ENCODE results near the gene ADCYAP1R1. TPM values are rescaled to one million over a fixed set of nuclear protein-coding genes. Genes with fewer than 3 reads are reported as not detected.
A peak's percentile ranks its signal among the peaks of the same experiment; 100 is the strongest.

The ADCYAP1R1 gene
- total RNA-seq, 1 donor from 2014 or later = 2.6 TPM

DNA sequence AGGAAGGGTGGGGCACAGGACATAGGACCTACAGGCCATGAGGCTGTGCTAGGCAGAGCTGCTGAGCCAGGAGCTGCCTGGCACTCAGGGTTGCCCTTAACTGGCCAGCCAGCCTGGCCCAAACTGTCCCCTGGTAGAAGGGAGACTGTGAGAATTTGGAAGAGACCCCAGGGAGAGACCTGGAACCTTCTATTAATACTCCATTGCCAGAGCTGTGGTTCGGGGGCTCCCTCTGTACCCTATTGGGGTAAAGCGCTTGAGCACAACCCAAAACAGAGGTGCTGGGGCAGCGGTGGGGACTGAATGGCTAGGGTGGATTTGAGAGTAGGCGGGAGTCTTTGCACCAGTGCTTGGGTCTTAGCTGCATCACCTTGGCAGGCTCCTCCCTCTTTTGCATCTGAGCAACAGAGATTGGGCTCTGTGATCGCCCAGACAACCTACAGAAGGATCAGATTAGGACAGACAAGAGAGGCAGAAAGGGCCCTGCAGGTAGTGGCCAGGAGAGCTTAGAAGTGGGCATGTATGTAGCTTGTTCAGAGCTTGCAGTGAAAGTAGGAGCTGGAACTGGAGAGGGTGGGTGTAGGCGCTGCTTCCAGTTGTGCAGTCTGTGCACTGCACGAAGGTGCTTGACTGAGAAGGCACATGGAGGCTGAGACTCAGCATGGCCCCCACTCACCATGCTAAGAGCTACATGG lies 53.3 kb downstream of the ADCYAP1R1 start:
- DNase-seq (ENCODE audit: low spot score) = peak; percentile 34

DNA sequence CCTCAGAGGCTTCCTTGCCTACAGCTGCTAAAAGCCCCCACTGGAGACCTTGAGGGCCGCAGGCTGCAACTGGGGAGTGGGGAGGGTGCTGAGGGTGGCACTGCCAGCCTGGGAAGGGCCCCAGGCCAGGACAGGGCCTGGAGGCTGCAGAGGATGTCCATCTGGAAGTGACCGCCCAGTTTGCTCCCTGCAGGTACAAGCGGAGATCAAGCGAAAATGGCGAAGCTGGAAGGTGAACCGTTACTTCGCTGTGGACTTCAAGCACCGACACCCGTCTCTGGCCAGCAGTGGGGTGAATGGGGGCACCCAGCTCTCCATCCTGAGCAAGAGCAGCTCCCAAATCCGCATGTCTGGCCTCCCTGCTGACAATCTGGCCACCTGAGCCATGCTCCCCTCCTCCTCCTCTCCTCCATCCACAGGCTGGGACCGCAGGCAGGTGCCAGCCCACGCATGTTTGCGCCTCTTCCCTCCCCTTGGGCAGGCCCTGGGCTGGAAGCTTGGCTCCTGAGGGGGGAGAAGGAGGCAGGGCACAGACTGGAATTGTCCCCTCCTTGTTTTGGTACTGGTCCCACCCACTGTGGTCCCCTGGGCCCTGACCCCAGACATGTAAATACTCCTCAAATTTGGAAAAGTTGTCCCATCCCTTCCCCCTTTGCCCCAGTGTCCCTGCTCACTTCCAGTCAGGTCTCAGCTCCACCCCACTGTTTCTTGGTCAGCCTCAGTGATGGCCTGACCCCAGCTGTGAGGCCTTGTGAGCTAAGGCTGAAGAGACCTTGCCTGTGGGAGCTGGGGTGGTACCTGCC lies 54.4 kb downstream of the ADCYAP1R1 start:
- peak; percentile 37 for DNase-seq (ENCODE audit: low spot score)

DNA sequence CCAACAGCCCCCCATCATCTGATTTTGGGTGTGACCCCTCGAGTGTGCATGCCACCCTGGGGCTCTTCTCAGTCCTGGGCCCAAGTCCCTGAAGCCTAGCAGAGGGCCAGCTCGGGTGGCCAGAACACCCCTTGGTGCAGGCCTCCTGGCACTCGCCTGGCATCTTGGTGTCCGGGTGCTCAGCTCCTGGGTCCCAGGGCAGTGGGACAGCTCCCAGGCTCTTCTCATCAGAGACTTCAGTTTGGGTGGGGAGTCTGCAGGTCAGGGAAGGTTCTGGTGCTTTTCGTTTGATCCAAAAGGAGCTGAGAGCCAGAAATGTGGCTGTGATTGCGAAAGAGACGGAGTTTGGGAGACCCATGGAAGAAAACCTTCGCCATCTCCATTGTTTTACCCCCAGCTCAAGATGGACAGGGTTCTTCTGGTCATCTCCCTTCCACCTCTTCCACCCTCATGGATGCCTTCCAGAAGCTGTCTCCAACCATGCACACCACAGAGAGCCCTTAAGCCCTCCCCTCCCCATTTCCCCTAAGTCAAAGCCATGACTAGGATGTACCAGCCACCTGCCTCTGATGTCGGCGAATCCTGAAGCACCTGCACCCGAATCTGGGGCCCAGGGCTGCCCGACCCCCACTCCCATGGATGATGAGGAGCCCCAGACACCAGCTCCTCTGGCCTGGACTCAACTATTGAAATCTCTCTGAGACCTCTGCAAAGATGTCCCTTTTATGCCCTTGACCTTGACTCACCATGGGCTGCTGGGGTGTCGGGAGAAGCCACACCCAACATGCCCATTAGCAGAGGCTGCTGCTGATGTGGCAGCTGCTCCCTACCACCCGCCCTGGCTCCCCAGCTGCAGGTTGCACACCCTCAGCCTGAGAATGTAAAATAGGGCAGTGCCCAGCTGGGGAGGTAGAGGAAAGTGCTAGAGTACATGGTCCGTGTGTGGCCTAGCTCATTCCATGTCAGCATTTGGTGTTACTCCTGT lies 55.3 kb downstream of the ADCYAP1R1 start:
- DNase-seq (ENCODE audit: low spot score) = peak; percentile 29

DNA sequence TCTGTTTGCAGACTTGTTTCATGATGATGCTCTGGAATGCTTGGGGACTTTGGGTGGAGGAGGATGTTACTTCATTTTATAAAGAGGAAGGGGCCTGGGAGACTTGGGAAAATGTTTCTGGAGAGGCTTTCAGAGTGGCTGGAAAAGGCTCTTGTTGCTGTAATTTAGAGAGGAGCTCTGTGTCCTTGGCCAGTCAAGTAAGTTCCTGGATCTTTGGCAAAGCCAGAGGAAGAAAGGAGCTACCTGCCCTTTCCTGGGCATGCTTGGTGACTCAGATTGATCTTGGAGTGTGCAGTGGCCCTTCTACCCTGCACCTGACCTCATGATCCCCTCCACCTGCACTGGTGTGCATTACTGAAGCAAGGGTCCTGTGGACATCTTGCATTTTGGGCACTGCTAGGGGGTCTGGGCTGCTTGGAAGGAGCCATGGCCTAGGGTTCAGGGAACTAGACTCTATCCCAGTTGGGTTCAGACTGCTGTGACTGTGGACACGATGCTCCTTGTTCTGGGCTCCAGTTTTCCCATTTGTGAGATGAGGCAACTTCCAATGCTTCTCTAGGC lies 56.1 kb downstream of the ADCYAP1R1 start:
- DNase-seq (ENCODE audit: low spot score) = peak; percentile 6

DNA sequence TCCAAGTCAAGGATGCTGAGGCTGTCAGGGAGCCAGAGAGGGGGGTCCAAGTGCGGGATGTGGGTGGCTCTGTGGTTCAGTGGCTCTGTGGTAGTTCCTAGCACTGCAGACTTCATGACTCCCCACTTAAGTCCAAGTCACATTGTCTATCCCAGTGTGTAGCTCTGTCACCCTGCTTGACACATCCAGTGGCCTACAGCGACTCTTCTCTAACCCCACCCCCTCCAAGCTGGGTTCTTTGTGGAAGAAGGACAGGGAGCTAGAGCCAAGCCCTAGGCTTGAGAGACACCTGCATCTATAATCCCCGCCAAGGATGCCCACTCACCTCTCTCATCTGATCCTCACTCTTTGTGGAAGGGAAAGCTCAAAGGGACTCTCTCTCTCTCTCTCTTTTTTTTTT lies 57.6 kb downstream of the ADCYAP1R1 start:
- no peak for DNase-seq (ENCODE audit: low spot score)

DNA sequence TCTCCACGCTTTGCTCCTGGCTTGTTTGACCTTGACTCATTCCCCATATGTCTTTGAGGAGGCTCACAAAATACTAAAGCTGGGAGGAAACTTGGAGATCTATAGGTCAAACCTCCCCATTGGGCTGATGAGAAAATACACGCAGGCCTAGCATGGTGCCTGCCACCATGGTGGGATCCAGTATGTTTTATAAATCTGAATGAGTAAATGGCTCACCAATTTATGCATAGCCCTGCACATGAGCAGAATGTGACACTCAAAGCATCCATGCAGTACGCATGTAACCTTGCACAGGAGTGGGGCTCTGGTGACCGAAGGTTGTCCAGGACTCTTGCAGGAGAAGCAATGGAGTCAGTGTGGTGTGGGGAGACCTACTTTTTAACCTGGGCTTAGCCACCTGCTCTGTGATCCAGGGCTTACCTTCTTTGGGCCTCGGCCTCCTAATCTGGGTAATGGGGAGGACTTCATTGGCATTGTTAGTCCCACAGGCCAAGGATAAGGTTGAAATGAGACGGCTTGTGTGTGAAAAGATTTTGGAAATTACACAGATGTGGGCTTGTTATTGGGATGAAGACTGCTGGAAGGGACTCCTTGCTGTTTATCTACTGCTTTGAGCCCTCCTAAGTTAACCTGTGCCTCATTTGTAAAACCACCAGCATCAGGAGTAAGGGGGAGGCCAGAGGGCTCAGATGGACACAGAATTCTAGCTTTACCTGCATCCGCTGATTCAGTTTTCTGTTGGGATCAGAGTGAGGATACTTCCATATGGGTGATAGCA lies 58.4 kb downstream of the ADCYAP1R1 start:
- DNase-seq (ENCODE audit: low spot score) = peak; percentile 20

DNA sequence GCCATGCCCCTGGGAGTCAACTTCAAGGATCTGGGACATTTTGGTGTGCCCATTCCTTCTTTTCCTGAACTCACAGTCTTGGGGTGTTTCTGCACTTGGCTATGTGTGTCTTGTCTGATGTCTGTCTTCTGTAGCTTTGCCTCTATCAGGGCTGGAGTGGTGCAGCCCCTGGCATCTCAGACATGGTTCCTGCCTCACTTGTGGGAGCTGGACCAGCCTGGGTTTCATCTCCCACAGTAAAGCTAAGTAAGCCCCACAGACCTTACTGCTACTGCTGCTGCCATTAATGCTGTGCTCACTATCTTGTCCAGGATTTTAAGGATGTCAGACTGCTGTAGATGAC lies 59.0 kb downstream of the ADCYAP1R1 start:
- DNase-seq (ENCODE audit: low spot score) = peak; percentile 27

DNA sequence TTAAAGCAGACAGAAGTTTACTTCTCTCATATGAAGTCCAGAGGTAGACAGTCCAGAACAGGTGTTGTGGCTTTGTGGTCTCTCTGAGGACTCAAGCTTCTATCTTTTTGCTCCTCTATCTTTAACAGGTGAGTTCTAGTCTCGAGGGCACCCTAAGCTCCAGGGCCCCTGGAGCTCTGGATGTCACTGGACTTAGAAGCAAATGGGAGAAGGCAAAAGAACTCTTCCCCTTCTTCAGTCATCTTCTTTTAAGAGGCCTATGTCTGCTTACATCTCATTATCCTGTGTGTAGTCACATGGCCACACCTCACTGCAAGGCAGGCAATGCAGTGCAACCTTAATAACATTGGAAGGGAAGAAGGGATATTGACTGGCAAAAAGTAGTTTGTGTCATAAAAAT lies 61.6 kb downstream of the ADCYAP1R1 start:
- peak; percentile 17 for DNase-seq (ENCODE audit: low spot score)

DNA sequence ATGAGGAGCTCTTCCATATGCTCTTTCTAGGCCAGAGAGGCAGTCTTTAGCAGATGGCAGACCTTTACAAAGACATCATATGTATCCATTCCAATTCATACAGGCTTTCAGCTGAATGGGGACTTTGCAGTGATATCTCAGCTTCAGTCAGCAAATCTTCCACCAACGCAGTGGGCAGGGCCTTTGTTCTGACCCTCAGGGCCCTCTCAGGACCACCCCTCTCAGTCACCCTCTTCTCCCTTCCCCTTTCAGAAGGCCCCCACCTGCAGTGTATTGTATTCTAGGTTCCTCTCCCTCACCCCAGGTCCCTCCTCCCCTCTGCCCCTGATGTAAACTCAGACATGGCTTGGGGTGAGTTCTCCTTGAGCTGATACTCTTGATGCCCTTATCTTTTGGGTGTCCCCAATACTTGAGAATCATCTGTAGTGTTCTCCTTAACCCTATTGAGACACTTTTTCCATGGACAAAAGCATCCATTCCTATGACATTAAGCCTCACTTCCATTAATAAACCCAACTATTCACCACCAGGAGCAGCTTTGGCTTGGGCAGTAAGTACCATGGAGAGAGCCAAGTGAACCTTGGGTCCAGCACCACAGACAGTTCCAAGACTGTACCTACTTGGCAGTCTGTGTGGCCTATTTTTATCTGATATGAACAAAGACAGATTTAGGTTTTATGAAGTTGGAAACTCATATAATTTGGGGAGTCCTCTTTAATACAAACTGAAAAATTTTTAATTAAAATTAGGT lies 62.7 kb downstream of the ADCYAP1R1 start:
- DNase-seq (ENCODE audit: low spot score) = peak; percentile 42

DNA sequence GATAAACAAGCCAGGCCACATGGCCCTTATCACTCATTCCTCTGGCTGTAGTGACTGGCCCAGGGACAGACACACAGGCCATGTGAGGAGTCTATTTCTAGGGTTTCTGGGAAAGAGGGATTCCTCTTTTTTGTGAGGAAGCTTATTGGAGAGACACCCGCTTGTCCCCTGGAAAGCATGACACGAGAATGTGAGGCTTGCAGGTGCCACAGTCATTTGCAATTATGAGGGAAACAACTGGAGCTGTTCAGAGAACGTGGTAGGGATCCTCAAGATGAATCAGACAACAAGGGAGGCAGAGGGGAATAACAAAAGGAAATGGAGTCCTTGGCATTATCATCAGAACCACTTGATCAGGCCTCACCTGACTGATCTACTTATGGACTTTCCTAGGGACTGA lies 64.5 kb downstream of the ADCYAP1R1 start:
- peak; percentile 14 for DNase-seq (ENCODE audit: low spot score)

DNA sequence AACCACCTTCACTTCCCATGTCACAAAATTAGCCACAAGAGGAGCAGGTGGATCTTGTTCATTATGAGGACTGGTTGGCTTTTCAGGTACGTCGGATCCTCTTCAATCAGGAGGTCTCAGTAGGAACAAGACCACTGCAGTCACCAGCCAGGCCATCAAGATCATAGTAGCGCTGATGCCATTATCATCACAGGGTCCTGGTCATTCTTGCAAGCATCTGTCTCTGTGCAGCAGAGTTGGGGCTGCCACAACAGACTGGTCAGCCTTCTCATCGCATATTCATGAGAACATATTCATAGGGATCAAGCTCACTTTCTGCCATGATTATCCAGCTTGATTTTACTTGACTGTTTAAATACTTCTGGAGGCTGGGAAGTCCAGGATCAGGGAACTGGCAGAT lies 67.1 kb downstream of the ADCYAP1R1 start:
- peak; percentile 12 for DNase-seq (ENCODE audit: low spot score)

DNA sequence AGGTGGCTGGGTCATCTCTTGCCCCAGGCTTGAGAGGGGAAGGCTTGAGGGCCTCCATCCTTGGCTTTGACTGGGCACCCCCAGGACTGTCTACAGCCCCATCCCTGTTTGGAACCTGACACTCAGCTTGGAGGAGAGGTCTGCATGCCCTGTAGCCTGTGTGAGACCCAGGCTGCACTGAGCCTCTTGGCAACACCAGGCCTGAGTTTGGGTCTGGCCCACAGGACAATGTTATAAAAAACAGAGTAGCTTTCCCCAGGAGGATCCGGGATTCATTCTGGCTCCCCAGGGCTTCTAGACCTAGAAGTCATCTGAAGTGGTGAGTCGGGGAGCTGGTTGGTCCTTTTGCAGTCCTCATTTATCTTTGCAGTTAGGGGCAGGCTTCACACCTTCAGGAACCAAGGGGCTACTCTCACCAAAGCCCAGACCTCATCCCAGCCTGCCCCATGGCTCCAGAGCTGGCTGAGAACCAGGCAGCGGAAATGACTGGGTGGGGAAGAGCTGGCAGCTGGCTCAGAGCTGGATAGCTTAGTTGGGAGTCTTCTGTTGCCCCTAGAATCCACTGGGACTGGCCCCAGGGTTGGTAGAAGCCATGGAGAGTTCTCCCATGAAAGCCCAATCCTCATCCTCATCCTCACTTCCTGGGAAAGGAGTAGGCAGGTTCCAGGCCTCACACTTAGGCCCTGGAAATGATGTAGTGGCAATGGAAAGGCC lies 68.8 kb downstream of the ADCYAP1R1 start:
- DNase-seq (ENCODE audit: low spot score) = no peak

DNA sequence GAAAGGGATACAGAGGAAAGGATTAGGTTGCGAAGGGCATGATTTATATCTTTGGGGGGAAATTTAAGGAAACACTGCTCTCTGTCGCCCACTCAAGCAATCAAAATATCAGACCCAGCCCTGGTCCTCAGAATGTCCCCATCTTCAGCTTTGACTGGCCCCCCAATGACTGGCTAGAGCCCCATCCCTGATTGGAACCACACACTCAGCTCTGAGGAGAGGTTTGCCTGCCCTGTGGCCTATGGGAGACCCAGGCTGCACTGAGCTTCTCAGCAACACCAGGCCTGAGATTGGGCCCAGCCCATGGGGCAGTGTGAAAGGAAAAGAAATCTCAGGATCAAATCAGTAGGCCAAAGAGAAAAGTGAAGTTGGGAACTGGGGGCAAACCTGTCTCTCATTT lies 69.5 kb downstream of the ADCYAP1R1 start:
- peak; percentile 33 for DNase-seq (ENCODE audit: low spot score)

DNA sequence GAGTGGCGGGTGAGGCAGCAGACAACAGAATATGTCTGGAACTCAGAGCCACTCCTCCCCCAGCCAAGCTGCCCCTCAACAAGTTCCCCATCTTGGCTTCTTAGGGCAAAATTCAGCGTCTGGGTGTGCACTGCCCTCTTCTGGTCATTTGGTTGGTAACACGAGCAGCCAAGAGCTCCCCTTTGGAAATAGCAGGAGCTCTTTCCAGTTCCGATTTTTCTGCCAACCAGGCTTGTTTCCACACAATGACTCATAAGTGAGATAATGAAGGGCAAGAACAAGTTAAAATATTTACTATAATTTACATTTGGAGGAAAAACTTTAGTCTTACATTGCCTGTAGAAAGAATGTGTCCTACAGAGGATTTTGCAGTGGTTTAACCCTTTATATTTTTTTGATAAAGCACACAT lies 70.5 kb downstream of the ADCYAP1R1 start:
- peak; percentile 80 for DNase-seq (ENCODE audit: low spot score)

DNA sequence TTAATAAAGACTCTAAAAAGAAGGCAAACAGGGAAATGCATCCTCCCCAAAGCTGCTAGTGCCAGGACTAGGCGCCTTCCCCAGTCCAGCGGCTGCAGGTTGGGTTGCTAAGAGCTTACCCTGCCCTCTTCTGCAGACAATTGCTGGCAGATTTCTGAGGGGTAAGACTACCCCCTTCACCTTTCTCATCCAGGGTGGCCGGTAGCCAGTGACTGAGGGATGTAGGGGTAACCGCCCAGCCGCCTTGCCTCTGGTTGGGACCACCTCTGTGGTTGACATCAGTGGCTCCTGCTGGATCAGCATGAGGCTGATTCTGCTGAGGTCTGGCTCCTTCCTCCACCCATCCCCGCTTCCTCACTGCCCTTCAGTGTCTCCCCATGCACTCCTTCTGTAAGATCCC lies 71.2 kb downstream of the ADCYAP1R1 start:
- DNase-seq (ENCODE audit: low spot score) = peak; percentile 41

DNA sequence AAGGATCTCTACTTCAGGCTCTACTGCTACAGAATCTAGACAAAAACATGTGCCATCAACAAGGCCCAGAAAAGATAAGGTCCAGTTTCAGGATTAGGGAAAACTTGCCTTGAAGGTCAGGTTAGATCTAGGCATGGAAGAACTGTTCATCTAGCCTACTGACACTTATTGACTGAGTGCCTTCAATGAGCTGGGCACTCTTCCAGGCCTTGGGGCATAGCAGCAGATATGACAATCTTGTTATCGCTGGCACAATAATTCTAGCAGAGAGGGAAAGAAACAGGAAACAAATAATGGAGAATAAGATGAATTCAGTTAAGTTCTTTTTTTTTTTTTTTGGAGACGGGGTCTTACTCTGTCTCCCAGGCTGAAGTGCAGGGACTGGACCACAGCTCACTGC lies 71.6 kb downstream of the ADCYAP1R1 start:
- DNase-seq (ENCODE audit: low spot score) = no peak

DNA sequence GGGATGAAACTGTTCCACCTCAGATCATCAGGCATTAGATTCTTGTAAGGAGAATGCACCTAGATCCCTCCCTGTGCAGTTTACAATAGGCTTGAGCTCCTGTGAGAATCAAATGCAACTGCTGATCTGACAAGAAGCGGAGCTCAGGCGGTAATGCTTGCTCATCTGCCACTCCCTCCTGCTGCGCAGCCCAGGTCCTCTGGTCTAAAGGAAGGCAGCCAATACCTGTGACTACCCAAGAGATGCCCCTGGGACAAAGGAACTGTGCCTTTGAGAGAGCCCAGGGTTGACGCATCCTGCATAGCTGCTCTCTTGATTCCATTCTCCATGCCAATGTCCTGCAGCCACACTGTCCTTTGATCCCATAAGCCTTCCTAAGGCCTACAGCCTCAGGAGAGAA lies 73.1 kb downstream of the ADCYAP1R1 start:
- peak; percentile 27 for DNase-seq (ENCODE audit: low spot score)

DNA sequence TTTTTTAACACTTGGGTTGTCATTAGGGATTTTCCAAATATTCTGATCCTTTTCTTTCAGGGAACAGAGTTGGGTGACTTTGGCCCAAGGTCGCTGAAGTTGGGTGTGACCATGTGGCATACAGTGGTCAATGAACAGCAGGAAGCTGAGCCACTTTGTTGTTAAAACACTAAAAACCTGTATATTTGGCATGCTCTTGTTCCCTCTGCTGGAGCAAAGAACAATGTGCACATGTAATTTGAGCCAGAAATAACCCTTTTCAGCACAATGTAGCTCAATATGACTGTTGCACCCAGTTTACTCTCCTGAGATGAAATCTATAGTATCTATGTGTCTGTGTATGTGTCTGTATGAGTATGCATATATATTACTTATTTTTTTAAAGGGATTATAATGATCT lies 74.9 kb downstream of the ADCYAP1R1 start:
- no peak for DNase-seq (ENCODE audit: low spot score)

DNA sequence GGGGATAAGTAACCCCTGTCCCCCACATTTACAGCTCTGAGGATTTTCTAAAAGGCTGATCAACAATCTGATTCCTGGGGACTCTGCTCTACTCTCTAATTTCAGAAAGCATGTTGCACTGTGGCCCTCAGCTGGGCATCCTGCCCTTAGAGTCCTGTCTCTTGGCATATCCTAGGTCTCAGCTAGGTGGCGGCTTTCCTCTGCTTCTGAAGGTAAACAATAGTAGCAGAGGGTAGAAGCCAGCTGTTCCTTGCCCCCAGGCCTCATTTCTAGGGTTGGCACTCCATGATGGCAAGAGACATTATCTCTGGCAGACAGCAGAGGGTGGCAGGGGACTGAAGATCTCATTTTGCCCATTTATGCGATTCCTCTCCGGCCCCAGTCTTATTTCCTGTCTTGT lies 77.0 kb downstream of the ADCYAP1R1 start:
- DNase-seq (ENCODE audit: low spot score) = no peak

DNA sequence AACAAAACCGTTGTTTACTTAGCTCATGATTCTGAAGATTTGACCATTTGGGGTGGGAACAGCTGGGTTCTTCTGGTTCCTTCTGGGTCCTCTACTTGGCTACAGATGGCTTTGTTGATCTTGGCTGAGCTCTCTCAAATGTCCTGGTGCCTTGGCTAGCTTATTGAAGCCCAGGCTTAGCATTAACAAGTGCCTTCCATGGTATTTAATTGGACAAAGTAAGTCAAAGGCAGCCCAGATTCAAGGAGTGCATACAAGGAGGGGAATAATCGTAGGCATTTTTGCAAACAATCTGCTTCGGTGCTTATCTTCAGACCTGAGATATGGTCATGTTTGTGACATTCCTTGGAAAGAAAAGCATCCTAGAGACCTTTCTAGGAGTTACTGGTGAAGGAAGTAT lies 81.4 kb downstream of the ADCYAP1R1 start:
- no peak for DNase-seq (ENCODE audit: low spot score)

All from ureter (tissue), 1 donor.